ENCODE measurements around the gene INSR. TPM values are rescaled to one million over a fixed set of nuclear protein-coding genes. Genes with fewer than 3 reads are reported as not detected.

INSR gene
- total RNA-seq, 1 experiment from 2014 or later = 22.6 TPM

DNA sequence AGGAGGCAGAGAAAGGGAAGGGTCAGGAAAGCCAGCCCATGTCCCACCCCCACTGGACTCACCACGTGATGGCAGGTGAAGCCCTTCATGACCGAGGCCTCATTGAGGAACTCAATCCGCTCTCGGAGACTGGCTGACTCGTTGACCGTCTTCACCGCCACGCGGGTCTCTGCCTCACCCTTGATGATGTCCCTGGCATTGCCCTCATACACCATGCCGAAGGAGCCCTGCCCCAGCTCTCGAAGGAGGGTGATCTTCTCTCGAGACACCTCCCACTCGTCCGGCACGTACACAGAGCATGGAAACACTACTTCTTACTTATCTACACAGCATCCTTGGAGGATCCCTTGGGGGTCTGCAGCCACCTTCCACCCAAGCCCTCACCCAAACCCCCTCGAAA is 169.0 kb downstream of the INSR start:
- Histone ChIP-seq H3K27me3 (replicated peaks; ENCODE audit: control insufficient read depth, insufficient read depth, low read length) (no peaks in the 10 kb centered on the region), H3K4me3 (ENCODE audit: low read depth, low read length) (no peak overlapping the region), H3K36me3 (ENCODE audit: control insufficient read depth, insufficient read depth, low read length) (peaks cover 9% of the 10 kb centered on the region; the same call in 1 of the 2 replicates), H3K9me3 (no peaks in the 10 kb centered on the region), H3K4me1 (no peaks in the 10 kb centered on the region)
- BruUV-seq (replicated peaks) = no TSS peak
- no peaks in the 10 kb centered on the region for H3K27me3 Mint-ChIP-seq (ENCODE audit: insufficient read depth, unreplicated experiment)
- TF ChIP-seq, protein P1, sequence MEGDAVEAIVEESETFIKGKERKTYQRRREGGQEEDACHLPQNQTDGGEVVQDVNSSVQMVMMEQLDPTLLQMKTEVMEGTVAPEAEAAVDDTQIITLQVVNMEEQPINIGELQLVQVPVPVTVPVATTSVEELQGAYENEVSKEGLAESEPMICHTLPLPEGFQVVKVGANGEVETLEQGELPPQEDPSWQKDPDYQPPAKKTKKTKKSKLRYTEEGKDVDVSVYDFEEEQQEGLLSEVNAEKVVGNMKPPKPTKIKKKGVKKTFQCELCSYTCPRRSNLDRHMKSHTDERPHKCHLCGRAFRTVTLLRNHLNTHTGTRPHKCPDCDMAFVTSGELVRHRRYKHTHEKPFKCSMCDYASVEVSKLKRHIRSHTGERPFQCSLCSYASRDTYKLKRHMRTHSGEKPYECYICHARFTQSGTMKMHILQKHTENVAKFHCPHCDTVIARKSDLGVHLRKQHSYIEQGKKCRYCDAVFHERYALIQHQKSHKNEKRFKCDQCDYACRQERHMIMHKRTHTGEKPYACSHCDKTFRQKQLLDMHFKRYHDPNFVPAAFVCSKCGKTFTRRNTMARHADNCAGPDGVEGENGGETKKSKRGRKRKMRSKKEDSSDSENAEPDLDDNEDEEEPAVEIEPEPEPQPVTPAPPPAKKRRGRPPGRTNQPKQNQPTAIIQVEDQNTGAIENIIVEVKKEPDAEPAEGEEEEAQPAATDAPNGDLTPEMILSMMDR (IDR thresholded peaks at IDR 0.05; ENCODE audit: insufficient read depth in 1 of 2, low read depth in 1 of 2, low read length in 1 of 2, severe bottlenecking in 1 of 2, unreplicated experiment in 1 of 2) = no peak
- ChIA-PET CTCF (no interaction called here), POLR2A (no interaction called here)
- peaks cover 35% of the 10 kb centered on the region for H3K36me3 Mint-ChIP-seq (ENCODE audit: insufficient read depth, unreplicated experiment)
- H3K4me1 Mint-ChIP-seq (ENCODE audit: low read depth, unreplicated experiment) = no peaks in the 10 kb centered on the region
- peaks cover 11% of the 10 kb centered on the region for H3K9me3 Mint-ChIP-seq (ENCODE audit: unreplicated experiment)
- no peak overlapping the region for H3K4me3 Mint-ChIP-seq (ENCODE audit: unreplicated experiment)
- no peak overlapping the region for H3K27ac Mint-ChIP-seq (ENCODE audit: unreplicated experiment)
- DNase-seq = no peak
- intact Hi-C loops (cut with micrococcal nuclease; ENCODE audit: unreplicated experiment) = no loop called here

DNA sequence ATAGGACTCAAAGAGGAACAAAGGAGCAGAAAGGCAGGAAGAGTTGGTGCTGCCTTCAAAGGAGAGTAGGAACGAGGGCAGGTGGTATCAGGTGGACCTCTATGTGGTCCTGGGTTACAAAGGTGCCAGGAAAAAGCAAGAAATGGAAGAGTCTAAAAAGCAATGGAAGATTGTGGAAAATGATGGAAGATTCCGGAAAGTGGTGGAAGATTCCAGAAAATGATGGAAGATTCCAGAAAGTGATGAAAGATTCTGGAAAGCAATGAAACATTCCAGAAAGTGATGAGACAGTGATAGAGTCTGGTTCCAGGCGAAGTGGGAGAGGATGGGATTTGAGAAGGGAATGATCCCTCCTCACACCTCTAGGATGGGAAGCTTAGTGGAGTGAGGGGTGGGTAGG is 169.4 kb downstream of the INSR start:
- H3K4me1 ChIP-seq = no peaks in the 10 kb centered on the region
- TF ChIP-seq, protein P1 (IDR thresholded peaks at IDR 0.05; ENCODE audit: insufficient read depth in 1 of 2, low read depth in 1 of 2, low read length in 1 of 2, severe bottlenecking in 1 of 2, unreplicated experiment in 1 of 2) = no peak
- Mint-ChIP-seq H3K4me3 (ENCODE audit: unreplicated experiment) (no peak overlapping the region), H3K36me3 (ENCODE audit: insufficient read depth, unreplicated experiment) (peaks cover 39% of the 10 kb centered on the region), H3K9me3 (ENCODE audit: unreplicated experiment) (peaks cover 10% of the 10 kb centered on the region), H3K27me3 (ENCODE audit: insufficient read depth, unreplicated experiment) (no peaks in the 10 kb centered on the region), H3K27ac (ENCODE audit: unreplicated experiment) (no peak overlapping the region), H3K4me1 (ENCODE audit: low read depth, unreplicated experiment) (no peaks in the 10 kb centered on the region)
- no TSS peak for BruUV-seq (replicated peaks)
- ChIA-PET POLR2A (no interaction called here), CTCF (no interaction called here)
- H3K27me3 ChIP-seq (replicated peaks; ENCODE audit: control insufficient read depth, insufficient read depth, low read length) = no peaks in the 10 kb centered on the region
- H3K4me3 ChIP-seq (ENCODE audit: low read depth, low read length) = no peak overlapping the region
- DNase-seq = no peak
- H3K36me3 ChIP-seq (ENCODE audit: control insufficient read depth, insufficient read depth, low read length) = peaks cover 9% of the 10 kb centered on the region; the same call in 1 of the 2 replicates
- H3K9me3 ChIP-seq = no peaks in the 10 kb centered on the region
- intact Hi-C loops (cut with micrococcal nuclease; ENCODE audit: unreplicated experiment) = no loop called here

DNA sequence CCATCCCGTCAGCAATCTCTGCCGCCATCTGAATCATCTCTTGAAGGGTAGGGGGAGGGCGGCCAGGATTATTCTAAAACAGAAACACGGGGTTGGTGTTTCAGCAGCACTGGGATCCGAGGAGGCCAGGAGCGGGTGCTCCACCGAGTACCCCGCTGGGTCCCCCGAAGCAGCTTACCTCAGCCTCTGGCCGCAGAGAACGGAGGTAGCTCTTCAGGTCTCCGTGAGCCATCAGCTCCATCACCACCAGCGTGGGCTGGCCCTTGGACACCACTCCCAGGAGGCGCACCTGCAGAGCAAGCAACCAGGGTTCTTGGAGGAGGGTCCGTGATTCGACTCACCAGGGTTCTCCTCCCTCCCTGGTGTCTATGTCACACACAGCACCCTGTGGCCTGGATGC is 171.5 kb downstream of the INSR start:
- no peaks in the 10 kb centered on the region for H3K27me3 Mint-ChIP-seq (ENCODE audit: insufficient read depth, unreplicated experiment)
- Histone ChIP-seq H3K27me3 (replicated peaks; ENCODE audit: control insufficient read depth, insufficient read depth, low read length) (no peaks in the 10 kb centered on the region), H3K4me1 (no peaks in the 10 kb centered on the region), H3K36me3 (ENCODE audit: control insufficient read depth, insufficient read depth, low read length) (peaks cover 9% of the 10 kb centered on the region), H3K9me3 (no peaks in the 10 kb centered on the region), H3K4me3 (ENCODE audit: low read depth, low read length) (no peak overlapping the region)
- DNase-seq = no peak
- no TSS peak for BruUV-seq (replicated peaks)
- TF ChIP-seq, protein P1 (IDR thresholded peaks at IDR 0.05; ENCODE audit: insufficient read depth in 1 of 2, low read depth in 1 of 2, low read length in 1 of 2, severe bottlenecking in 1 of 2, unreplicated experiment in 1 of 2) = no peak
- POLR2A ChIA-PET = no interaction called here
- H3K9me3 Mint-ChIP-seq (ENCODE audit: unreplicated experiment) = peaks cover 10% of the 10 kb centered on the region
- intact Hi-C loops (cut with micrococcal nuclease; ENCODE audit: unreplicated experiment) = no loop called here
- no peaks in the 10 kb centered on the region for H3K4me1 Mint-ChIP-seq (ENCODE audit: low read depth, unreplicated experiment)
- no peak overlapping the region for H3K27ac Mint-ChIP-seq (ENCODE audit: unreplicated experiment)
- no peak overlapping the region for H3K4me3 Mint-ChIP-seq (ENCODE audit: unreplicated experiment)
- CTCF ChIA-PET = no interaction called here
- H3K36me3 Mint-ChIP-seq (ENCODE audit: insufficient read depth, unreplicated experiment) = peaks cover 44% of the 10 kb centered on the region

Data from Caco-2 (cell line).